Endodermal cell (in vitro differentiated cells): ENCODE measurements around the gene CBLN3. TPM values are rescaled to one million over a fixed set of nuclear protein-coding genes. Genes with fewer than 3 reads are reported as not detected.
"Not testable (repeated sequence)": the region's sequence is repeated elsewhere in the genome, so short reads cannot be mapped to it uniquely, and the experiment has no call there.

Experiments
- DNase-seq: peaks from one replicate; pipeline ENCODE4 v3.0.0-alpha.2; 2017
- H3K27ac ChIP-seq: 2 replicates; pipeline ENCODE4 v1.5.1; 2013; ENCODE audit warnings: mild to moderate bottlenecking, low read depth, low read length, moderate library complexity
- H3K27me3 ChIP-seq: 2 replicates; pipeline ENCODE4 v1.6.1; 2013; ENCODE audit warnings: mild to moderate bottlenecking, low read length, moderate library complexity; ENCODE audit not compliant: insufficient read depth, control insufficient read depth, poor library complexity, severe bottlenecking
- H3K36me3 ChIP-seq: 2 replicates; pipeline ENCODE4 v1.7.0; 2013; ENCODE audit warnings: mild to moderate bottlenecking, low read length, moderate library complexity; ENCODE audit not compliant: control insufficient read depth, insufficient read depth
- H3K4me1 ChIP-seq: one replicate; pipeline ENCODE4 v1.7.0; 2013; ENCODE audit warnings: low read length; ENCODE audit not compliant: control insufficient read depth, insufficient read depth
- H3K4me3 ChIP-seq: 2 replicates; pipeline ENCODE4 v1.5.1; 2013; ENCODE audit warnings: mild to moderate bottlenecking, low read length, moderate library complexity
- H3K9ac ChIP-seq: 2 replicates; pipeline ENCODE4 v1.6.1; 2013; ENCODE audit warnings: mild to moderate bottlenecking, low read length, moderate library complexity; ENCODE audit not compliant: poor library complexity, severe bottlenecking; ENCODE audit errors: extremely low read depth
- H3K9me3 ChIP-seq: 2 replicates; pipeline ENCODE4 v1.6.1; 2013; ENCODE audit warnings: mild to moderate bottlenecking, low read length, moderate library complexity; ENCODE audit not compliant: control insufficient read depth
- H3K27ac Mint-ChIP-seq: 2 replicates; pipeline ENCODE4 v1.8.0; 2020; ENCODE audit warnings: mixed read lengths
- H3K27me3 Mint-ChIP-seq: 2 replicates; pipeline ENCODE4 v1.8.0; 2021; ENCODE audit warnings: mild to moderate bottlenecking, mixed read lengths; ENCODE audit not compliant: insufficient read depth
- H3K36me3 Mint-ChIP-seq: 2 replicates; pipeline ENCODE4 v1.8.0; 2020; ENCODE audit warnings: low read depth, mixed read lengths
- H3K4me1 Mint-ChIP-seq: 2 replicates; pipeline ENCODE4 v1.8.0; 2020; ENCODE audit warnings: mixed read lengths
- H3K4me3 Mint-ChIP-seq: 2 replicates; pipeline ENCODE4 v1.8.0; 2020; ENCODE audit warnings: mild to moderate bottlenecking, moderate library complexity, mixed read lengths
- H3K9me3 Mint-ChIP-seq: 2 replicates; pipeline ENCODE4 v1.8.0; 2020; ENCODE audit warnings: mild to moderate bottlenecking, mixed read lengths
- WGBS, 2 experiments: methylation state at CpG; one replicate each; pipeline versions ENCODE4 v1.1.5 to v1.1.7; 2013; ENCODE audit warnings: missing lambda C conversion rate in 2 of 2, mixed read lengths in 1 of 2; ENCODE audit not compliant: insufficient coverage in 1 of 2, insufficient read length in 1 of 2; 5-methylcytosine and 5-hydroxymethylcytosine counted together
- total RNA-seq, 2 donors: library from RNA; stranded (reverse); fragmentation: NEBNext Ultra II Directional in 1 of 2; extraction: Animal tissue kit (Norgen Biotek cat#: 25700) in 1 of 2; gene quantifications; 2 replicates in 1 of 2; 3 replicates in 1 of 2; pipeline ENCODE4 v1.2.1, GENCODE V29; 2021
- TF ChIP-seq, protein P1 (sequence below): fragments of 200-600 bp; sonication (generic); conservative IDR thresholded peaks from 2 replicates; pipeline ENCODE4 v1.5.0; 2021; ENCODE audit warnings: antibody characterized with exemption, mild to moderate bottlenecking

Gene CBLN3
- total RNA-seq, 2 donors from 2014 or later: 2.1 to 2.4 TPM

DNA sequence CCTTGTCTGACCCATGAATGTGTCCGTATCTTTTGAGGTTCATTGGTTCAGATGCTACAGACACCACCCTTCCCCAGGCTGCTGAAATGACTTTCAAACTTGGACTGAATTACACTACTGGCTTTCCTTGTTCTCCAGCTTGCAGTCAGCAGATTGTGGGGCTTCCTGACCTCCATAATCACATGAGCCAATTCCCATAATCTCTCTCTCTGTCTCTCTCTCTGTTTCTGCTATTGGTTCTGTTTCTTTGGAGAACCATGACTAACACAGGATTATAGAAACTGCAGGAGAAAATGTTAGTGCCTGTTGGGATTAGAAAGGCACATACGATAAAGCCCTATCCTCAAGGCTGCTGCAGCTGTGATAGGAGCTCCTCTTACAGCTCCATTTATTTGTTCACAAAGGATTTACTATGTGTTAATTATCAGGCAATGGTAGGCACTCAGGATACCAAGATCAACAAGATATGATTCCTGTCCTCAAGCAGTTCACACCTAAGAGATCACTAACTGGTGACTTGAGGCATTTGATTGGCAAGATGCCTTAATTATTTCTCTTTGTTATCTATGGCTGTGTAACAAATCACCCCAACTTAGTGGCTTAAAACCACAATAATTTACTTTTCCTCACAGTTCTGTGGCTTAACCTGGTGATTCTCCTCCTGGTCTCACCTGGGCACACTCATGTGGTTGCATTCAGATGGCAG is 40.8 kb downstream of the CBLN3 start:
- Mint-ChIP-seq H3K4me1 (peaks cover 23% of the 10 kb centered on the region), H3K9me3 (no peaks in the 10 kb centered on the region), H3K4me3 (no peak overlapping the region), H3K27me3 (peaks cover 41% of the 10 kb centered on the region), H3K27ac (peak overlapping the region; percentile 35), H3K36me3 (no peaks in the 10 kb centered on the region)
- H3K27me3 ChIP-seq: peaks cover 27% of the 10 kb centered on the region
- H3K9me3 ChIP-seq: no peaks in the 10 kb centered on the region
- TF ChIP-seq, protein P1, sequence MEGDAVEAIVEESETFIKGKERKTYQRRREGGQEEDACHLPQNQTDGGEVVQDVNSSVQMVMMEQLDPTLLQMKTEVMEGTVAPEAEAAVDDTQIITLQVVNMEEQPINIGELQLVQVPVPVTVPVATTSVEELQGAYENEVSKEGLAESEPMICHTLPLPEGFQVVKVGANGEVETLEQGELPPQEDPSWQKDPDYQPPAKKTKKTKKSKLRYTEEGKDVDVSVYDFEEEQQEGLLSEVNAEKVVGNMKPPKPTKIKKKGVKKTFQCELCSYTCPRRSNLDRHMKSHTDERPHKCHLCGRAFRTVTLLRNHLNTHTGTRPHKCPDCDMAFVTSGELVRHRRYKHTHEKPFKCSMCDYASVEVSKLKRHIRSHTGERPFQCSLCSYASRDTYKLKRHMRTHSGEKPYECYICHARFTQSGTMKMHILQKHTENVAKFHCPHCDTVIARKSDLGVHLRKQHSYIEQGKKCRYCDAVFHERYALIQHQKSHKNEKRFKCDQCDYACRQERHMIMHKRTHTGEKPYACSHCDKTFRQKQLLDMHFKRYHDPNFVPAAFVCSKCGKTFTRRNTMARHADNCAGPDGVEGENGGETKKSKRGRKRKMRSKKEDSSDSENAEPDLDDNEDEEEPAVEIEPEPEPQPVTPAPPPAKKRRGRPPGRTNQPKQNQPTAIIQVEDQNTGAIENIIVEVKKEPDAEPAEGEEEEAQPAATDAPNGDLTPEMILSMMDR: no peak
- H3K4me1 ChIP-seq: peaks cover 4% of the 10 kb centered on the region
- no peak overlapping the region for H3K27ac ChIP-seq
- H3K9ac ChIP-seq: no peak overlapping the region
- no peaks in the 10 kb centered on the region for H3K36me3 ChIP-seq
- WGBS, 2 experiments: 85 to 90% methylated on average over 1 to 2 of the region's 2 CpGs
- H3K4me3 ChIP-seq: no peak overlapping the region
- DNase-seq: no peak

DNA sequence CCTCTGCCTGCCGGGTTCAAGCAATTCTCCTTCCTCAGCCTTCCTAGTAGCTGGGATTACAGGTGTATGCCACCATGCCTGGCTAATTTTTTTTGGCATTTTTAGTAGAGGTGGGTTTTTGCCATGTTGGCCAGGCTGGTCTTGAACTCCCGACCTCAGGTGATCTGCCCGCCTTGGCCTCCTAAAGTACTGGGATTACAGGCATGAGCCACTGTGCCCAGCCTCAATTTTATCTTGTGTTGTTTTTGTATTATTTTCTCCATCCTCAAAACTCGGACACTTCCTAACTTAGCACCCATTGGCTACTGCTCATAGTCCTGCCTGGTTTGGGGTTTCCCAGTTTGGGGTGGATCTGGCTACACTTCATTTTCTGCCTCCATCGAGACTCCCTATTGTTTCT is 41.9 kb downstream of the CBLN3 start:
- not testable (repeated sequence) for H3K9ac ChIP-seq, H3K27ac ChIP-seq, H3K9me3 ChIP-seq, H3K36me3 Mint-ChIP-seq, H3K27ac Mint-ChIP-seq, H3K36me3 ChIP-seq, H3K9me3 Mint-ChIP-seq, H3K4me3 Mint-ChIP-seq, DNase-seq, H3K4me1 ChIP-seq, H3K4me3 ChIP-seq
- H3K4me1 Mint-ChIP-seq: peaks cover 20% of the 10 kb centered on the region
- peaks cover 46% of the 10 kb centered on the region for H3K27me3 Mint-ChIP-seq
- peaks cover 28% of the 10 kb centered on the region for H3K27me3 ChIP-seq
- 89 to 99% methylated on average over 4 to 5 of the region's 5 CpGs for WGBS, 2 experiments

DNA sequence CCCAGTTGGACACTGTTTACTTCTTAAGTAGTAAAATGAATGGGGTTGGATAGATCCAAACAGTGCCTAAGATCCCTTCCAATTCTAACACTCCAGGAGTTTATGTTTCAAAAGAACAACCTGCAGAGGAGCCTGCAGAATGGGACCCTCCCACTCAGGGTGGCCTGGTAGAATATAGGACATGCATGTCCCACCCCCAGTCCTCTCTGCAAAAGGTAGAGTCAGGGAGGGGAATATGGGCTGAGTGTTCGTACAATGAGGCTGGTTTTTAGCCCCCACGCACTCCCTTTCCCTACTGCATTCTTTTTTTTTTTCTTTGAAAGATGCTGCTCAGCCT is 42.5 kb downstream of the CBLN3 start:
- H3K4me3 Mint-ChIP-seq: no peak overlapping the region
- WGBS, 2 experiments: 94% methylated on average over 2 of the region's 2 CpGs; no CpG with 5 or more reads in 1 of the 2 experiments
- H3K4me1 Mint-ChIP-seq: peaks cover 16% of the 10 kb centered on the region
- no peak overlapping the region for H3K9ac ChIP-seq
- H3K27me3 ChIP-seq: peaks cover 28% of the 10 kb centered on the region
- no peaks in the 10 kb centered on the region for H3K9me3 Mint-ChIP-seq
- H3K4me1 ChIP-seq: peaks cover 4% of the 10 kb centered on the region
- no peak overlapping the region for H3K27ac Mint-ChIP-seq
- H3K27ac ChIP-seq: no peak overlapping the region
- H3K4me3 ChIP-seq: no peak overlapping the region
- no peaks in the 10 kb centered on the region for H3K9me3 ChIP-seq
- H3K36me3 Mint-ChIP-seq: no peaks in the 10 kb centered on the region
- no peak for DNase-seq
- peaks cover 49% of the 10 kb centered on the region for H3K27me3 Mint-ChIP-seq
- H3K36me3 ChIP-seq: no peaks in the 10 kb centered on the region
- TF ChIP-seq, protein P1: no peak

DNA sequence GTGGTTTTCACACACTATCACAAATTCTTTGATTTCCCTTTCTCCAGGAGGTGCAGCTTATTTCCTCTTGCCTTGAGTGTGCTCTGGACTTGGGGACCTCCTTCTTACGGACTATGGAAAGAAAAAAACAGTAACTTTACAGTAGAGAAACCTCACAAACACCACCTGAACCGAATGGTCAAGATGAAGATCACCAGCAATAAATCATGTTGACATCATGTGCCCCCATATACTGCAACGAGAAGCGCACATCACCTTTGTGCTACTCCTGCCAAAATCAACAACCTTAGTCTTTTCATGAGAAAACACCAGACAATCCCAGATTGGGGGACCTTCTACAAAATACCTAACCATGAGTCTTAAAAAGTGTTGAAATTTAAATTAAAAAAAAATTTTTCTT is 43.9 kb downstream of the CBLN3 start:
- Histone ChIP-seq H3K27me3 (peaks cover 19% of the 10 kb centered on the region), H3K4me3 (no peak overlapping the region), H3K4me1 (peaks cover 4% of the 10 kb centered on the region), H3K9ac (no peak overlapping the region), H3K36me3 (no peaks in the 10 kb centered on the region), H3K9me3 (no peaks in the 10 kb centered on the region), H3K27ac (no peak overlapping the region)
- Mint-ChIP-seq H3K9me3 (no peaks in the 10 kb centered on the region), H3K27me3 (peaks cover 42% of the 10 kb centered on the region), H3K36me3 (no peaks in the 10 kb centered on the region), H3K4me3 (no peak overlapping the region), H3K27ac (no peak overlapping the region), H3K4me1 (peaks cover 16% of the 10 kb centered on the region)
- DNase-seq: peak; percentile 0
- 83 to 88% methylated on average over 4 of the region's 4 CpGs for WGBS, 2 experiments
- TF ChIP-seq, protein P1: no peak
